ENCODE data around the gene SEM1. TPM values are rescaled to one million over a fixed set of nuclear protein-coding genes. Genes with fewer than 3 reads are reported as not detected.
"Not testable (repeated sequence)": the region's sequence is repeated elsewhere in the genome, so short reads cannot be mapped to it uniquely, and the experiment has no call there.

SEM1 gene
- total and polyA plus RNA-seq, 2 of the 4 experiments (the other 2 are of a cell fraction), result 17.2 to 38.0 TPM

DNA sequence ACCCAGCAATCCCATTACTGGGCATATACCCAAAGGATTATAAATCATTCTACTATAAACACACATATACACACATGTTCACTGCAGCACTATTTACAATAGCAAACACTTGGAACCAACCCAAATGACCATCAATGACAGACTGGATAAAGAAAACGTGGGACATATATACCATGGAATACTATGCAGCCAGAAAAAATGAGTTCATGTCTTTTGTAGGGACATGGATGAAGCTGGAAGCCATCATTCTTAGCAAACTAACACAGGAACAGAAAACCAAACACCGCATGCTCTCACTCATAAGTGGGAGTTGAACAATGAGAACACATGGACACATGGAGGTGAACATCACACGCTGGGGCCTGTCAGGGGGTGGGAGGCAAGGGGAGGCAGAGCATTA, 47.5 kb downstream of the SEM1 start:
- no CpG with 5 or more reads among the region's 3 CpGs for WGBS, 2 experiments (ENCODE audit: extremely low coverage in 2 of 2, insufficient read length in 1 of 2)
- intact Hi-C loops (cut with micrococcal nuclease); H4K5ac ChIP-seq (ENCODE audit: low read depth, low read length); H3K56ac ChIP-seq (ENCODE audit: extremely low read depth, insufficient read depth, low read length); in situ Hi-C loops (cut with MboI; ENCODE audit: low sequenced_read_pairs); H4K91ac ChIP-seq (ENCODE audit: insufficient read depth, low read depth, low read length); H3K4me3 ChIP-seq (ENCODE audit: insufficient read depth, low read depth, low read length); ATAC-seq (ENCODE audit: low read depth); H3K4me1 ChIP-seq (ENCODE audit: control insufficient read depth, insufficient read depth, low read length); H2BK15ac ChIP-seq (ENCODE audit: low read depth, low read length); H3K27ac ChIP-seq (ENCODE audit: insufficient read depth, low read length); H2BK20ac ChIP-seq (ENCODE audit: low read depth, low read length); H4K8ac ChIP-seq (ENCODE audit: low read depth in 2 of 2, low read length in 2 of 2); H2AFZ ChIP-seq (replicated peaks; ENCODE audit: low read length, poor library complexity); H3K9me1 ChIP-seq (ENCODE audit: insufficient read depth, low read length); H2AK5ac ChIP-seq (ENCODE audit: low read depth, low read length); H2AK9ac ChIP-seq (replicated peaks; ENCODE audit: low read depth, low read length, poor library complexity); H3K79me1 ChIP-seq (ENCODE audit: low read depth in 1 of 2, low read length in 2 of 2); H2BK5ac ChIP-seq (ENCODE audit: low read depth, low read length, poor library complexity, severe bottlenecking); H3K18ac ChIP-seq (ENCODE audit: low read depth, low read length); DNase-seq; H4K20me1 ChIP-seq (ENCODE audit: insufficient read depth, low read length); H3K4ac ChIP-seq (ENCODE audit: low read depth, low read length); dilution Hi-C loops (cut with HindIII; ENCODE audit: low sequenced_read_pairs, unreplicated experiment); POLR2A ChIA-PET (ENCODE audit: unreplicated experiment); BruUV-seq (replicated peaks); H3K9me3 ChIP-seq (ENCODE audit: control insufficient read depth, insufficient read depth, low read length); H3K4me2 ChIP-seq (ENCODE audit: low read depth, low read length); H3K14ac ChIP-seq (replicated peaks; ENCODE audit: low read depth, low read length); H3K36me3 ChIP-seq (ENCODE audit: control insufficient read depth, insufficient read depth, low read length); H2BK120ac ChIP-seq (ENCODE audit: low read depth, low read length); H3K27me3 ChIP-seq (ENCODE audit: control insufficient read depth, insufficient read depth, low read length); H3K23ac ChIP-seq (ENCODE audit: low read depth, low read length); H3K9ac ChIP-seq (ENCODE audit: low read depth, low read length): not testable (repeated sequence)
- CTCF ChIA-PET, result interaction anchor here (0.6 kb wide), 1 partner anchor 1470 kb away, joined by 8 read pairs; no protein-coding TSS in a partner anchor
